T-helper 1 cell treated with Interleukin-12 subunit alpha and Interleukin-12 subunit beta and Interleukin-4 antibody, amounts not matched to agents 30 μg/mL and 1 μg/mL, for 36 hours (primary cell): Measurements from ENCODE around the gene RASL10B.
"Not testable (repeated sequence)": the region's sequence is repeated elsewhere in the genome, so short reads cannot be mapped to it uniquely, and the experiment has no call there.

ENCODE experiments used
- H3K27ac Mint-ChIP-seq: one replicate; pipeline ENCODE4 v1.8.0; 2021; ENCODE audit warnings: mild to moderate bottlenecking, mixed read lengths
- H3K27me3 Mint-ChIP-seq: one replicate; pipeline ENCODE4 v1.8.0; 2021; ENCODE audit warnings: low read depth, mixed read lengths
- H3K36me3 Mint-ChIP-seq: one replicate; pipeline ENCODE4 v1.8.0; 2021; ENCODE audit warnings: low read depth, mixed read lengths
- H3K4me1 Mint-ChIP-seq: one replicate; pipeline ENCODE4 v1.8.0; 2021; ENCODE audit warnings: low read depth, mixed read lengths
- H3K4me3 Mint-ChIP-seq: one replicate; pipeline ENCODE4 v1.8.0; 2021; ENCODE audit warnings: mild to moderate bottlenecking, moderate library complexity, mixed read lengths
- H3K9me3 Mint-ChIP-seq: one replicate; pipeline ENCODE4 v1.8.0; 2021; ENCODE audit warnings: mixed read lengths

Gene RASL10B

GRCh38 chr17:35742896-35743477, 11.5 kb downstream of the RASL10B start:
- Mint-ChIP-seq H3K4me3 (no peak overlapping the region), H3K9me3 (no peaks in the 10 kb centered on the region), H3K4me1 (peaks cover 5% of the 10 kb centered on the region), H3K27ac (no peak overlapping the region), H3K27me3 (peaks cover 38% of the 10 kb centered on the region), H3K36me3 (no peaks in the 10 kb centered on the region)

DNA sequence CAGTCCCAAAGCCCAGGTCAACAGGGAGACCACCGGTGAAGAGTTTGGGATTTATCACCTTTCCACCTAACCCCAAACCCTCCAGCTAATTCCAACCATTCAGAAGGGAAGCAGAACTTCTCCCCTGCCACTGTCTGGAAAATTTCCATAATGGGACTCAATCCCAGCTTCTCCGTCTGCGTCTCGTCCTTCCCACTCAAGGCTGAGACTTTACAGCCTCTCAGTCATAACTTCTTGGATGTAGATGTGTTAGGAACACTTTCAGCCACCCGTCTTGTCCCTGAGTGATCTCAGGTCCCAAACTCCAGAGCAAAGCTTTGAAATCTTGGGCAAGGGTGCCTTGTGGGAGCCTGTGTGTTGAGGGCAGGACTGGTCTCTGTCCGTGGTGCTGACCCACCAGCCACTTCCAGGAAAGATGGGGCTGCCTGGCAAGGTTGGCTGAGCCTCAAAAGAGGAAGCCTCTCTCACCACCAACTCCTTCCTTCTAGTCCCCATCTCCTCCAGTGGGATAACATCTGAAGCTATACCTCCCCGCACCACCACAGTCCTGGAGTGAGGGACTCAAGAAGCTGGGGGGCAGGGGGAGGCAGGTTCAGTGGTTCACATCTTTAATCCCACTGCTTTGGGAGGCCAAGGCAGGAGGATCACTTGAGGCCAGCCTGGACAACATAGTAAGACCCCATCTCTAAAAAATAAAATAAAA, 12.3 kb downstream of the RASL10B start:
- no peaks in the 10 kb centered on the region for H3K9me3 Mint-ChIP-seq
- H3K27ac Mint-ChIP-seq: no peak overlapping the region
- peaks cover 42% of the 10 kb centered on the region for H3K27me3 Mint-ChIP-seq
- peaks cover 5% of the 10 kb centered on the region for H3K4me1 Mint-ChIP-seq
- H3K4me3 Mint-ChIP-seq: no peak overlapping the region
- H3K36me3 Mint-ChIP-seq: no peaks in the 10 kb centered on the region

GRCh38 chr17:35744830-35745229, 13.4 kb downstream of the RASL10B start:
- Mint-ChIP-seq H3K36me3 (no peaks in the 10 kb centered on the region), H3K27ac (no peak overlapping the region), H3K4me3 (no peak overlapping the region), H3K4me1 (peaks cover 7% of the 10 kb centered on the region), H3K27me3 (peaks cover 44% of the 10 kb centered on the region), H3K9me3 (no peaks in the 10 kb centered on the region)

GRCh38 chr17:35745246-35745645, 13.8 kb downstream of the RASL10B start:
- Mint-ChIP-seq H3K27ac (no peak overlapping the region), H3K4me3 (no peak overlapping the region), H3K4me1 (peaks cover 10% of the 10 kb centered on the region), H3K27me3 (peaks cover 43% of the 10 kb centered on the region), H3K9me3 (no peaks in the 10 kb centered on the region), H3K36me3 (no peaks in the 10 kb centered on the region)

- H3K27me3 Mint-ChIP-seq: peaks cover 43% of the 10 kb centered on the region
Measured at GRCh38 chr17:35745749-35746320, 14.4 kb downstream of the RASL10B start.

GRCh38 chr17:35747540-35748017, 16.1 kb downstream of the RASL10B start:
- Mint-ChIP-seq H3K27me3 (peaks cover 39% of the 10 kb centered on the region), H3K27ac (no peak overlapping the region), H3K36me3 (no peaks in the 10 kb centered on the region), H3K4me1 (peaks cover 11% of the 10 kb centered on the region), H3K9me3 (no peaks in the 10 kb centered on the region), H3K4me3 (no peak overlapping the region)

More at GRCh38 chr17:35745749-35746320, 14.4 kb downstream of the RASL10B start:
- H3K27ac Mint-ChIP-seq: no peak overlapping the region
- H3K4me1 Mint-ChIP-seq: peaks cover 13% of the 10 kb centered on the region
- no peak overlapping the region for H3K4me3 Mint-ChIP-seq
- H3K9me3 Mint-ChIP-seq: no peaks in the 10 kb centered on the region
- no peaks in the 10 kb centered on the region for H3K36me3 Mint-ChIP-seq

DNA sequence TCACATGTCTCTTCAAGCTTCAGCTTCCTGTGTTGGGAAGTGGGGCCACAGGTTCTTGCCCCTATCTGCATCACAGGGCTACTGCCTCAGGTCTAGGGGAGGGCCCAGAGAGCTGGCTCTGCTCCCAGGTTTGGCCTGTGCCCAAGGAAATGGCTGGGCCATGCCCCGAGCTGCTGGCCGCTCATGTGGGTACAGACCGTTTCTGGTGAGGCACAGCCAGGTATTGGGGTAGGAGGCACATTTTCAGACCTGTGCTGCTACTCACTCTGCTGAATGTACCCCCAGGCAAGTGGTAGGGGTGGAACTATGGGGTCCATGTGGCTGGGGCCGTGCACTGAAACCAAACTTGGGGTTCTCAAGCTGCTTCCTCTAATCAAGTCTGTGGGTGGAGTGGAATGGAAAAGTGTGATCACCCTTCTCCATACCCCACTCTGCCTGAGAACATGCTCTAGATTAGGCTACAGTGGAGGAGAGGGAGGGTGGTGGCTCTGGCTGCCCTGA, 17.0 kb downstream of the RASL10B start:
- Mint-ChIP-seq H3K27ac (no peak overlapping the region), H3K36me3 (no peaks in the 10 kb centered on the region), H3K4me1 (peaks cover 11% of the 10 kb centered on the region), H3K27me3 (peaks cover 45% of the 10 kb centered on the region), H3K4me3 (no peak overlapping the region), H3K9me3 (no peaks in the 10 kb centered on the region)

GRCh38 chr17:35748979-35749378, 17.5 kb downstream of the RASL10B start:
- no peaks in the 10 kb centered on the region for H3K9me3 Mint-ChIP-seq
- H3K27me3 Mint-ChIP-seq: peaks cover 45% of the 10 kb centered on the region
- H3K36me3 Mint-ChIP-seq: no peaks in the 10 kb centered on the region
- H3K4me3 Mint-ChIP-seq: no peak overlapping the region
- peaks cover 11% of the 10 kb centered on the region for H3K4me1 Mint-ChIP-seq
- no peak overlapping the region for H3K27ac Mint-ChIP-seq

DNA sequence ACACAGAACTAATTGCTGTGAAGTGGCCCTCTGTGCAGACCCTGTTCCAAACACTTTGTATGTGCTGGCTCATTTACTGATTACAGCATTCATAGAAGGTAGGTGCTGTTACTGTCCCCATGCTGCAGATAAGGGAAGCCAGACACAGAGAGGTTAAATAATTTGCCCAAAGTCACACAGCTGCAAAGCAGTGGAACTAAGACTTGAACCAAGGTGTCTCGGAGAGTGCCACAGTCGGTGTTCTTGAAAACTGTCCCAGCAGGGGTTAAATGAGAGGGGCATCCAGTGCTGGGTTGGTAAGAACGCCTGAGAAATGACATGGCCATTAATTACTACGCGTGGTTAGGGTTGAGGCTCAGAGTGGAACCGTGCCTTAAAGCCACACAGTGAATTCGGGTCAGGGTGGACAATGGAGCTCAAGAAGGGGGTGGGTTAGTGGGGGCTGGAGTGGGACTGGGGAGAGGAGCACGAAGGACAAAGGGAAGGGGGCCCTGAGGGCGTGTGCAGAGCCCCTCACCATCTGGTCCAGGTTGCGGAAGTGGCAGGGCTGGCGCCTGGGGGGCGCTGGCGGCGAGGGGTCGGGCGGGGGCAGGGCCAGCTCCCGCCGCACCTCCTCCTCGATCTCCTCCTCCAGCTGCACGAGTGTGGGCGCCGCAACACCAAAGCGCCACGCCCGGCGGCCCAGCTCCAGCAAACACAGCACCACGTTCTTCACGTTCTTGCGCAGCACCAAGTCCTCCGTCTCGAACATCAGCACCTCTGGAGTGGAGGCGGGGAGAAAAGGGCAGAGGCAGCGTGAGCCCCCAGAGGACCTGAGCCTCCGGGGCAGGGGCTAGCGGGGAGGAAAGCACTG, 18.3 kb downstream of the RASL10B start:
- Mint-ChIP-seq H3K36me3 (no peaks in the 10 kb centered on the region), H3K4me3 (no peak overlapping the region), H3K27me3 (peaks cover 45% of the 10 kb centered on the region), H3K9me3 (no peaks in the 10 kb centered on the region), H3K27ac (no peak overlapping the region), H3K4me1 (peaks cover 11% of the 10 kb centered on the region)

GRCh38 chr17:35750526-35751395, 19.3 kb downstream of the RASL10B start:
- Mint-ChIP-seq H3K9me3 (no peaks in the 10 kb centered on the region), H3K36me3 (no peaks in the 10 kb centered on the region), H3K27ac (no peak overlapping the region), H3K4me1 (peaks cover 11% of the 10 kb centered on the region), H3K4me3 (no peak overlapping the region), H3K27me3 (peaks cover 45% of the 10 kb centered on the region)

GRCh38 chr17:35751541-35751940, 20.1 kb downstream of the RASL10B start:
- H3K9me3 Mint-ChIP-seq, H3K36me3 Mint-ChIP-seq, H3K4me3 Mint-ChIP-seq, H3K27ac Mint-ChIP-seq: not testable (repeated sequence)
- Mint-ChIP-seq H3K4me1 (peaks cover 11% of the 10 kb centered on the region), H3K27me3 (peaks cover 45% of the 10 kb centered on the region)

DNA sequence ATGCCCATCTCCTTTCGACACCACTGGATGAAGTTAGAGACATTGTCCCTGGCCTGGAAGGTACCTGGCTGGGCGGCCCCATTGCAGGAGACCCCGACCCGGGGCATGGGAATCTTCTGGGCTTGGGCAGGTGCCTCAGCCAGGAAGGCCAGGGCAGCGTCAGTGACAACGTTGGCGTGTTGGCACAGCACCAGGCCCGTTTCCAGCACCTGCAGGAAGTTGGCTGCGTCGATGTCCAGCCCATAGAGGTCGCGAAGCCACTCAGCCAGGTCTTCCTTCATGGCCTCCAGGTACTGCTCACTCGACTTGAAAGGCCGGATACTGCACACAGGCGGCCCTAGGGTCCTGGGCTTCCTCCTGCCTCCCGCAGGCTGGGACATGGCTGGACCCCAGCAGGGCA, 21.0 kb downstream of the RASL10B start:
- no peaks in the 10 kb centered on the region for H3K36me3 Mint-ChIP-seq
- H3K27ac Mint-ChIP-seq: no peak overlapping the region
- peaks cover 11% of the 10 kb centered on the region for H3K4me1 Mint-ChIP-seq
- peaks cover 45% of the 10 kb centered on the region for H3K27me3 Mint-ChIP-seq
- H3K4me3 Mint-ChIP-seq: no peak overlapping the region
- no peaks in the 10 kb centered on the region for H3K9me3 Mint-ChIP-seq

GRCh38 chr17:35752945-35753764, 21.7 kb downstream of the RASL10B start, which contains the start of gene GAS2L2:
Gene GAS2L2 (minus strand): TSS chr17:35753239. CDS start chr17:35752850, 389 bp downstream.
- Mint-ChIP-seq H3K4me3 (no peak within 1 kb of the TSS), H3K4me1 (peaks cover 11% of the 10 kb centered on the region), H3K27me3 (peaks cover 45% of the 10 kb centered on the region), H3K27ac (no peak within 1 kb of the TSS), H3K36me3 (no peaks in the 10 kb centered on the region), H3K9me3 (no peaks in the 10 kb centered on the region)
